ENCODE measurements around the gene TRIM28.

DNA sequence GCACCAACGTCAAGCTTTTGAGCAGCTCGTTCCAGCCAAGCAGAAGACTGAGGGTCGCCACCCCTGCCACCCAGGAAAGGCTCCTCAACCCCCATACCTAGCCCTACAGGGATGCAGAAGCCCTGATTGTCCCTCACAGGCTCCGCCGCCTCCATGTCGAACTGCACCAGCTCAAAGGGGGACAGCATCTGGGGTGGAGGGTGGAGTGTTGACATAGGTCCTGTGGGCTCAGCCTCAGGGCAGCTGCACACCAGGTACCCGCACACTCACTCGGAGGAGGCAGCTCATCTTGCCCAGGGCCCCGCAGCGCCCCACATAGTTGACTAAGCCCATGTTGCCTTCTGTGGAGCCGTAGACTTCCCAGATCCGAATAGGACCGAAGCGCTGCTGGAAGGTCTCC, 43.6 kb upstream of the TRIM28 start:
- no peak for TF ChIP-seq EZH2 (IDR thresholded peaks at IDR 0.05; ENCODE audit: borderline replicate concordance, low read depth, low read length, poor library complexity, severe bottlenecking)
- TF ChIP-seq, protein P1, sequence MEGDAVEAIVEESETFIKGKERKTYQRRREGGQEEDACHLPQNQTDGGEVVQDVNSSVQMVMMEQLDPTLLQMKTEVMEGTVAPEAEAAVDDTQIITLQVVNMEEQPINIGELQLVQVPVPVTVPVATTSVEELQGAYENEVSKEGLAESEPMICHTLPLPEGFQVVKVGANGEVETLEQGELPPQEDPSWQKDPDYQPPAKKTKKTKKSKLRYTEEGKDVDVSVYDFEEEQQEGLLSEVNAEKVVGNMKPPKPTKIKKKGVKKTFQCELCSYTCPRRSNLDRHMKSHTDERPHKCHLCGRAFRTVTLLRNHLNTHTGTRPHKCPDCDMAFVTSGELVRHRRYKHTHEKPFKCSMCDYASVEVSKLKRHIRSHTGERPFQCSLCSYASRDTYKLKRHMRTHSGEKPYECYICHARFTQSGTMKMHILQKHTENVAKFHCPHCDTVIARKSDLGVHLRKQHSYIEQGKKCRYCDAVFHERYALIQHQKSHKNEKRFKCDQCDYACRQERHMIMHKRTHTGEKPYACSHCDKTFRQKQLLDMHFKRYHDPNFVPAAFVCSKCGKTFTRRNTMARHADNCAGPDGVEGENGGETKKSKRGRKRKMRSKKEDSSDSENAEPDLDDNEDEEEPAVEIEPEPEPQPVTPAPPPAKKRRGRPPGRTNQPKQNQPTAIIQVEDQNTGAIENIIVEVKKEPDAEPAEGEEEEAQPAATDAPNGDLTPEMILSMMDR (conservative IDR thresholded peaks at IDR 0.05; ENCODE audit: low read depth, low read length) = no peak
